GM12872 (cell line): ENCODE results near the gene CHMP2B.

Experiments
- CTCF ChIP-seq: IDR thresholded peaks from 3 replicates; pipeline ENCODE4 v1.5.1; 2011; ENCODE audit warnings: low read depth, mild to moderate bottlenecking, low read length, moderate library complexity; ENCODE audit not compliant: insufficient read depth

The CHMP2B gene

GRCh38 chr3:87229113-87229512, 2.0 kb downstream of the CHMP2B start:
- no peak for TF ChIP-seq CTCF

GRCh38 chr3:87233805-87234204, 6.7 kb downstream of the CHMP2B start:
- no peak for TF ChIP-seq CTCF

- TF ChIP-seq CTCF: no peak
Measured at GRCh38 chr3:87236093-87236492, 9.0 kb downstream of the CHMP2B start.

GRCh38 chr3:87246662-87247429, 19.7 kb downstream of the CHMP2B start:
- TF ChIP-seq CTCF: no peak

GRCh38 chr3:87247430-87247773, 20.3 kb downstream of the CHMP2B start:
- no peak for TF ChIP-seq CTCF

- no peak for TF ChIP-seq CTCF
Measured at GRCh38 chr3:87248831-87249230, 21.7 kb downstream of the CHMP2B start.

GRCh38 chr3:87250009-87250408, 22.9 kb downstream of the CHMP2B start:
- no peak for TF ChIP-seq CTCF
